ENCODE data around the gene ACOT7. TPM values are rescaled to one million over a fixed set of nuclear protein-coding genes. Genes with fewer than 3 reads are reported as not detected.

ACOT7 gene
- polyA plus RNA-seq, 1 donor = 28.1 TPM

DNA sequence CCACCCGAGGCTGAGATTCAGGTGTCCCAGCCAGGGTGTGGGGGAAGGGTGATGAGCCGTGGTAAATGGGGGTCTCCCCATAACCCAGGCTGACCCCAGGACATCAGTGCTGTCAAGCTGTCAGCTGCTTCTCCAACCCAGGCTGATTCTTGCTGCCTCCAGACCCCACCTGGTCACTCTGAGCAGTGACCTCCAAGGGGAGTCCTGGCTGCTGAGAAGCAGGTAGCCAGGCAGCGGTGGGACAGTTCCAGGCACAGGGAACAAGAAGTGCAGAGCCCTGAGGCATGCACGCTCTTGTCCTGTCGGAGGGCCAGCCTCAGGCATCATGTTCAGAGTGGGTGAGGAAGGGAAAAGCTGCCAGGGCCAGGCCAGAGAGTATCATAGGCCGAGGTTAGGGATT, 32.1 kb upstream of the ACOT7 start:
- no peak for DNase-seq

- no peak for DNase-seq
Measured at GRCh38 chr1:6424619-6425593, 31.3 kb upstream of the ACOT7 start, which contains the start of gene ESPN. ESPN (plus strand) TSS chr1:6424776; CDS start chr1:6424956, 180 bp downstream.

GRCh38 chr1:6424000-6424565, 30.5 kb upstream of the ACOT7 start:
- DNase-seq = no peak

- no peak for DNase-seq
Measured at GRCh38 chr1:6423321-6423999, 29.9 kb upstream of the ACOT7 start.

- no peak for DNase-seq
Measured at GRCh38 chr1:6421266-6421665, 27.7 kb upstream of the ACOT7 start.

DNA sequence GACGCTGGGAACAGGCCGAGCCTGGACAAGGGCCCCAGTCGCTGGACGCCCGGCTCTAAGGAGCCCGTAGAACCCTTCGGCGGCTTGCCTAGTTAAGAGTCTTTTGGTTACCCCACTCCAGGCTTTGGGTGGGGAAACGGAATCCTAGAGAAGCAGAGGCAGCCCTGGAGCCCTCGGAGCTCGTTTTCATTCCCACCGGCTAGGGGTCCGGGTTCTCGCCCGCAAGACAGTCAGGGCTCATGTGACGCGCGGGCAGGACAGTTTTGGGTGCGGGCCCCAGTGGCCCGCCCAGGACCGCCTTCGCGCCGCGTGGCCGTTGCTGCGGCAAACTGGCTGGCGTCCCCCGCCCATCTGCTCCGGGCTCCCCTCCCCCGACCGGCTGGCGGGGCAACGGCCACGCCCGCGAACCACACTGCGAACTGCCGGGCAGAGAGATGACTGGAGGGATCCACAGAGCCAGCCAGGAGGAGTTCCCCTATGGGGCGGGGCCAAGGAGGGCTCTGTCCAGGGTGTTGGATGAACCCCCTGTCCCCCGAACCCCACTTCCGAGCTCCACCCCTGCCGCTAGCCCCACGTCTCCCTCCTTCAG, 27.0 kb upstream of the ACOT7 start:
- no peak for DNase-seq

DNA sequence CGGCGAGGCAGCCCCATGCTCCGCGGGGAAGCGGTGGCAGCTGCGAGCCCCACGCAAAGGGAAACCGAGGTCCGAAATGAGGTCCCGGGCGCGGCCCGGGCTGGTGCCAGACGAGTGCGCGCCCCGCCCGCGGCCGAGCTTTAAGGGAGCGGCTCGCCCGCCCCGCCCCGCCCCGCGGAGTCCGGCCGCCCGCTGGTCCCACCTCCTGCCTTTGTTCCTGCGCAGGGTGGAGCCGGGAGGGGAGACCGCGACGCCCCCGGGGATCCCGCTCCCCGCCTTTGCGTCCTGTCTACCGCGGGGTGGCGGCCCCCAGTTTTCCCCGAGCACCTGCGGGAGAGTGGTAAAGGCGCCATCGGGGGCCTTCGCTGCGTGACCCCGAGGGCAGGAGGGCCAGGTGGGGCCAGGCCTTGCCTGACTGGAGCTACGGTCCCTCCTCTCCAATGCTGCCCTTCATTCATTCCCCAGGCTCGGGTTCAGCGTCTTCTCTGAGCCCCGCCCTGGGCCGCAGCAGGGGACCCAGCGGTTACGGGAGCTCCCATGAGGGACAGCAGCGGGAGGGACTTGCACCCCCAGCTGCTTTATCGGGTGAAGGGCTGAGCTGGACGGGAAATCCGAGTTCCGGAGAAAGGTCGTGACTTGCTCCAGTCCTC, 26.4 kb upstream of the ACOT7 start, which contains the start of gene HES2:
Gene HES2, minus strand, starts transcription at position 116 of the 650 bp plus-strand sequence. Its CDS starts 99 bp downstream, at position 17.
- no peak for DNase-seq

- DNase-seq = no peak
Measured at GRCh38 chr1:6419397-6419803, 25.8 kb upstream of the ACOT7 start.

DNA sequence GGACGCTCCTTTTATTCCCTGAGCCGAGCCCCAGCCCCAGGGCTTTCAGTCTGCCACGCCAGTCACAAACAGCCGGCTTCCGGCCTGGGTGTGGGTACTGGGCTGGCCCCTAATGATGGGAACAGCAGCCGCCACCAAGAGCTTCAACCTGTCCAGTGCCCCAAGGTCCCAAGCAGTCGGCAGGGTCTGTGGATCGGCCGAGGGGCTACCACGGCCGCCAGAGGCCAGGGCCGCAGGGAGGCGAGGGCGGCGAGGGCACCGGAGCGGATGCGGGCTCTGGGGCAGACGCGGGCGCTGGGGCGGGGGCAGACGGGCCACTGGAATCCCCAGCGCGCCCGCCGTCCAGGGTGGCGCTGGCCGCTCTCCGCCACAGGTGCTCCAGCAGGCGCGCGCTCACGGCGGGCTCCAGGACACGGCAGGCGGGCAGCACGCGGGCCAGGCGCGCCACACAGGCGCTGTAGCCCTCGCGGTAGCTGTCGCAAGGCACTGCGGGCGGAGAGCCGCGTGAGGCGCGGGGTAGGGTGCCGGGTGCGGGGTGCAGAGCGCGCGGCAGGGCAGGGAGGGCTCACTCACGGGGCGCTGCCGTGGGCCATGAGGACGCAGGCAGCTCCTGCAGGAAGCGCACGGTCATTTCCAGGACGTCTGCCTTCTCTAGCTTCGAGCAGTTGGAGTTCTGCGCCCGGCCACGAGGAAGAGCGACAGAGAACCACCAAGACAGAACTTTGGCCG, 25.3 kb upstream of the ACOT7 start:
- no peak for DNase-seq

- no peak for DNase-seq
Measured at GRCh38 chr1:6417961-6418667, 24.5 kb upstream of the ACOT7 start.

DNA sequence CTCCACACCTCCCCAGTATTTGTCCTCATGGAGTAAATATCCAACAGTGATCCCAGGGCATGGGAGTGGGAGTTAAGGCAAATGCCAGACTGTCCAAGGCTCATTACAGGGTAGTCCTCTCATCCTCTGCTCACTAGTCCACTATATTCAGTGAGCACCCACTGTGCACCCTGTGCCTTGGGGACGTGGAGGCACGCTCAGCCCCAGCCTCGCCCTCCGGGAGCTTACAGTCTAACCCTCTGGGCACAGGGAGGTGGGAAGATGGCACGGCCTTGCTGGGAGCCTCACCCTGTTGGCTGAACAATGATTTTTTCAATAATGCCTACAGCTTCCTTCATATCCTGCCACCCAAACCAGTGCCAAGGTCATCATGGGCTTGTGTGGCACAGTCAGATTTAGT, 23.3 kb upstream of the ACOT7 start:
- DNase-seq = no peak

GRCh38 chr1:6416295-6416656, 22.7 kb upstream of the ACOT7 start:
- DNase-seq = no peak

- DNase-seq = no peak
Measured at GRCh38 chr1:6414881-6415626, 21.5 kb upstream of the ACOT7 start.

- DNase-seq = no peak
Measured at GRCh38 chr1:6414443-6414844, 20.9 kb upstream of the ACOT7 start.

GRCh38 chr1:6412896-6413295, 19.3 kb upstream of the ACOT7 start:
- DNase-seq = no peak

GRCh38 chr1:6410248-6410893, 16.8 kb upstream of the ACOT7 start:
- no peak for DNase-seq

GRCh38 chr1:6409733-6410132, 16.2 kb upstream of the ACOT7 start:
- no peak for DNase-seq

- DNase-seq = no peak
Measured at GRCh38 chr1:6409053-6409452, 15.5 kb upstream of the ACOT7 start.

DNA sequence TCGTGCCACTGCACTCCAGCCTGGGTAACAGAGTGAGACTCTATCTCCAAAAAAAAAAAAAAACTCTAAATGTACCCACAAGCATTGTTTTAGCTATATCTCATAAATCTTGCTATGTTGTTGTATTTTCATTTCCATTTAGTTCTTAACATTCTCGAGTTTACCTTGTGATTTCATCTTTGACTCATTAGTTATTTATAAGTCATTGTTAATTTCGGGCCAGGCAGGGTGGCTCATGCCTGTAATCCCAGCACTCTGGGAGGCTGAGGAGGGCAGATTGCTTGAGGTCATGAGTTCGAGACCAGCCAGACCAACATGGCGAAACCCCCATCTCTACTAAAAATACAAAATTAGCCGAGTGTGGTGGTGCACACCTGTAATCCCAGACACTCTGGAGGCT, 14.5 kb upstream of the ACOT7 start:
- no peak for DNase-seq

Data from left kidney (tissue), 2 donors.